B cell (primary cell): Measurements from ENCODE around the gene NCK2. TPM values are rescaled to one million over a fixed set of nuclear protein-coding genes. Genes with fewer than 3 reads are reported as not detected.

Experiments
- ATAC-seq: fragments of 200-7000 bp; cut with Tn5 transposase; one replicate; pipeline ENCODE4 v1.10.0; 2021; ENCODE audit warnings: low read depth, mild to moderate bottlenecking, moderate number of reproducible peaks, moderate library complexity
- CTCF ChIA-PET: fragments of 350-600 bp; sonication (Branson Sonifier 250); formaldehyde crosslinking; loops from one replicate; lab custom pipeline; 2021; ENCODE audit warnings: antibody characterized with exemption, inconsistent platforms; lab: Charles Lee
- POLR2A ChIA-PET: fragments of 350-600 bp; sonication (Branson Sonifier 250); formaldehyde crosslinking; loops from one replicate; lab custom pipeline; 2021; ENCODE audit warnings: antibody characterized with exemption; lab: Charles Lee
- DNase-seq: peaks from one replicate; pipeline ENCODE4 v3.0.0; 2013
- H2AFZ ChIP-seq: 2 replicates; pipeline ENCODE4 v1.6.1; 2012; ENCODE audit warnings: mild to moderate bottlenecking, low read depth, low read length; ENCODE audit not compliant: insufficient read depth, poor library complexity, severe bottlenecking
- H3K27ac ChIP-seq, 2 donors: 1 replicate in 1 of 2; 2 replicates in 1 of 2; pipeline ENCODE4 v1.5.1; 2012 to 2013; ENCODE audit warnings: low read length in 2 of 2, mild to moderate bottlenecking in 2 of 2, moderate library complexity in 1 of 2
- H3K27me3 ChIP-seq, 4 experiments: fragments of 200-600 bp in 1 of 4; sonication (generic) in 1 of 4; replicated peaks in 1 of 4; 1 replicate in 2 of 4; 2 replicates in 2 of 4; pipeline versions ENCODE4 v1.6.1 to v1.7.0; 2013 to 2016; ENCODE audit warnings: low read length in 3 of 4, mild to moderate bottlenecking in 2 of 4, mixed read lengths in 1 of 4, moderate library complexity in 1 of 4; ENCODE audit not compliant: insufficient read depth in 4 of 4, control insufficient read depth in 3 of 4; ENCODE audit errors: control extremely low read depth in 1 of 4
- H3K36me3 ChIP-seq, 2 experiments: replicated peaks in 1 of 2; 1 replicate in 1 of 2; 2 replicates in 1 of 2; pipeline versions ENCODE4 v1.6.1 to v1.7.1; 2013; ENCODE audit warnings: low read length in 1 of 2; ENCODE audit not compliant: insufficient read depth in 2 of 2, control insufficient read depth in 1 of 2; ENCODE audit errors: control extremely low read depth in 1 of 2, extremely low read depth in 1 of 2
- H3K4me1 ChIP-seq, 2 donors: fragments of 200-600 bp in 1 of 2; sonication (generic) in 1 of 2; 1 replicate in 1 of 2; 2 replicates in 1 of 2; pipeline versions ENCODE4 v1.5.1 to v1.6.1; 2013 to 2017; ENCODE audit warnings: low read length in 2 of 2; ENCODE audit not compliant: control insufficient read depth in 2 of 2, insufficient read depth in 2 of 2
- H3K4me2 ChIP-seq: replicated peaks from 2 replicates; pipeline ENCODE3; 2012; ENCODE audit warnings: mild to moderate bottlenecking, low read depth, low read length; ENCODE audit not compliant: poor library complexity, severe bottlenecking
- H3K4me3 ChIP-seq, 5 experiments: fragments of 200-600 bp in 1 of 5; sonication (generic) in 1 of 5; 1 replicate in 3 of 5; 2 replicates in 2 of 5; pipeline versions ENCODE4 v1.5.1 to v1.7.0; 2011 to 2016; ENCODE audit warnings: low read length in 4 of 5, mild to moderate bottlenecking in 4 of 5, low read depth in 2 of 5, control low read depth in 1 of 5, moderate library complexity in 1 of 5; ENCODE audit not compliant: insufficient read depth in 1 of 5; ENCODE audit errors: control extremely low read depth in 1 of 5, extremely low read depth in 1 of 5
- H3K79me2 ChIP-seq: fragments of 200-600 bp; sonication (generic); one replicate; pipeline ENCODE4 v1.6.0; 2016; ENCODE audit warnings: low read length; ENCODE audit not compliant: control insufficient read depth, insufficient read depth
- H3K9ac ChIP-seq: fragments of 200-600 bp; sonication (generic); 2 replicates; pipeline ENCODE4 v1.6.1; 2017; ENCODE audit warnings: mild to moderate bottlenecking, low read length, moderate library complexity
- H3K9me3 ChIP-seq, 3 donors: one replicate each; pipeline versions ENCODE4 v1.6.1 to v1.7.1; 2013; ENCODE audit warnings: low read length in 2 of 3; ENCODE audit not compliant: control insufficient read depth in 2 of 3, insufficient read depth in 1 of 3; ENCODE audit errors: control extremely low read depth in 1 of 3
- H4K20me1 ChIP-seq: 2 replicates; pipeline ENCODE4 v1.6.0; 2012; ENCODE audit warnings: mild to moderate bottlenecking, low read length; ENCODE audit not compliant: insufficient read depth, control insufficient read depth, poor library complexity, severe bottlenecking
- H3K27ac Mint-ChIP-seq: one replicate; pipeline ENCODE4 v1.8.0; 2021; ENCODE audit warnings: mixed read lengths
- H3K27me3 Mint-ChIP-seq: one replicate; pipeline ENCODE4 v1.8.0; 2021; ENCODE audit warnings: mixed read lengths
- H3K4me1 Mint-ChIP-seq: one replicate; pipeline ENCODE4 v1.8.0; 2021; ENCODE audit warnings: mixed read lengths
- H3K4me3 Mint-ChIP-seq: one replicate; pipeline ENCODE4 v1.8.0; 2021; ENCODE audit warnings: mixed read lengths
- H3K9me3 Mint-ChIP-seq: one replicate; pipeline ENCODE4 v1.8.0; 2022; ENCODE audit warnings: mixed read lengths; ENCODE audit not compliant: insufficient read depth
- EZH2 ChIP-seq: IDR thresholded peaks from 2 replicates; pipeline ENCODE4 v1.6.1; 2012; ENCODE audit warnings: borderline replicate concordance, low read depth, mild to moderate bottlenecking, moderate library complexity, low read length; ENCODE audit not compliant: insufficient read depth, poor library complexity, severe bottlenecking
- WGBS: methylation state at CpG from one replicate; pipeline ENCODE4 v1.1.5; 2013; ENCODE audit warnings: missing lambda C conversion rate; ENCODE audit not compliant: insufficient coverage; 5-methylcytosine and 5-hydroxymethylcytosine counted together
- intact Hi-C: fragments of 100-400 bp; cut with micrococcal nuclease; formaldehyde crosslinking; loops from one replicate; pipeline ENCODE4 v1.10.0; 2022
- polyA plus RNA-seq: library from polyadenylated mRNA; depleted of rRNA; stranded (reverse); fragments of >200 nt; gene quantifications from 2 replicates; pipeline ENCODE4 v1.2.3, GENCODE V29; 2012
- total RNA-seq, 2 donors: library from RNA; stranded (reverse); fragments of 120-200 nt in 1 of 2; gene quantifications; 1 replicate in 1 of 2; 2 replicates in 1 of 2; pipeline versions ENCODE4 v1.2.3 to v1.2.4, GENCODE V29; 2013 to 2022
- TF ChIP-seq, protein P1 (sequence below): fragments of 200-600 bp; IDR thresholded peaks from one replicate; pipeline ENCODE4 v1.8.0; 2022; ENCODE audit warnings: antibody characterized with exemption, mild to moderate bottlenecking

NCK2 gene
- total and polyA plus RNA-seq, 2 donors (not counting 1 experiment from before 2014, with no cell fraction given), result 64.2 to 72.3 TPM

DNA sequence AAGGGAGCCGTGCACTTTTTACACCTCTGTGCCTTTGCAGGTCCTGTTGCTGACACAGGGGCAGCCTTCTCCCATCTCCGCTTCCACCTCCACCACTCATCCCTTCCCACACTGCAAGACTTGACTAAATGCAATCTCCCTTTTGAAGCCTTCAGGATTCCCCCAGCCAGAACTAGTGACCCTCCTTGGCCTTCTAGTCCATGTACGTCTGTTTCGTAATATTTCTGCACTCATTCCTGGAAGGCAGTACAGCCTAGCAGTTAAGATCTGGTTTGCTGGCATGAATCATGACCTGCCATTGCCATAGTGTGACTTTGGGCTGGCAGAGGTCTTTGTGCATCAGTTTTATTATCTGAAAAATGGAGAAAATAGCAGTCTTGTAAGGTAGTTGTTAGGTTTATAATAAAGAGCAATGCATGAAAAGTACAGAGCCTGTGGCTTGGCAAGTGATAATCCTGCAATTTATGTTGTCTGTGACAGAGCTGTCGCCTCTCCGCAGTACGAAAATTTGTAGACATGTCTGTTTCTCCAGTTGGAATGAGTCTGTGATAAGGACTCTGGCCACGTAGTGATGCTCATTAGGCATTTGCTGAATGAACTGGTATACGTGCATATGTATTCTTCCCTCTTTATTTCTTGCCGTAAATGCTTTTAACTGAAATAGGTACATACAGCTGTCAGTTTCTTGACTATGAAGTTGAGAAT is 36.7 kb downstream of the NCK2 start:
- Histone ChIP-seq H3K27me3 (no peaks in the 10 kb centered on the region), H3K4me3 (no peak overlapping the region), H2AFZ (no peak overlapping the region), H3K27ac (peak overlapping the region in 1 of 2 donors; percentile 91), H3K36me3 (peaks cover 0 to 37% of the 10 kb centered on the region in 2 experiments), H3K79me2 (peaks cover 99% of the 10 kb centered on the region), H3K4me1 (peaks cover 77 to 82% of the 10 kb centered on the region in 2 donors), H3K9ac (no peak overlapping the region), H3K4me2 (peak overlapping the region; percentile 20), H3K9me3 (no peaks in the 10 kb centered on the region), H4K20me1 (peaks cover 55% of the 10 kb centered on the region)
- WGBS, result 93% methylated on average over 9 of the region's 10 CpGs
- no peaks in the 10 kb centered on the region for H3K27me3 Mint-ChIP-seq
- no peaks in the 10 kb centered on the region for H3K9me3 Mint-ChIP-seq
- intact Hi-C loops, result no loop called here
- peaks cover 79% of the 10 kb centered on the region for H3K4me1 Mint-ChIP-seq
- DNase-seq, result no peak
- POLR2A ChIA-PET, result no interaction called here
- no peak for TF ChIP-seq EZH2
- TF ChIP-seq, protein P1, sequence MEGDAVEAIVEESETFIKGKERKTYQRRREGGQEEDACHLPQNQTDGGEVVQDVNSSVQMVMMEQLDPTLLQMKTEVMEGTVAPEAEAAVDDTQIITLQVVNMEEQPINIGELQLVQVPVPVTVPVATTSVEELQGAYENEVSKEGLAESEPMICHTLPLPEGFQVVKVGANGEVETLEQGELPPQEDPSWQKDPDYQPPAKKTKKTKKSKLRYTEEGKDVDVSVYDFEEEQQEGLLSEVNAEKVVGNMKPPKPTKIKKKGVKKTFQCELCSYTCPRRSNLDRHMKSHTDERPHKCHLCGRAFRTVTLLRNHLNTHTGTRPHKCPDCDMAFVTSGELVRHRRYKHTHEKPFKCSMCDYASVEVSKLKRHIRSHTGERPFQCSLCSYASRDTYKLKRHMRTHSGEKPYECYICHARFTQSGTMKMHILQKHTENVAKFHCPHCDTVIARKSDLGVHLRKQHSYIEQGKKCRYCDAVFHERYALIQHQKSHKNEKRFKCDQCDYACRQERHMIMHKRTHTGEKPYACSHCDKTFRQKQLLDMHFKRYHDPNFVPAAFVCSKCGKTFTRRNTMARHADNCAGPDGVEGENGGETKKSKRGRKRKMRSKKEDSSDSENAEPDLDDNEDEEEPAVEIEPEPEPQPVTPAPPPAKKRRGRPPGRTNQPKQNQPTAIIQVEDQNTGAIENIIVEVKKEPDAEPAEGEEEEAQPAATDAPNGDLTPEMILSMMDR, result no peak
- no peak overlapping the region for H3K4me3 Mint-ChIP-seq
- CTCF ChIA-PET, result no interaction called here
- peak overlapping the region; percentile 68 for H3K27ac Mint-ChIP-seq
- no peak for ATAC-seq

DNA sequence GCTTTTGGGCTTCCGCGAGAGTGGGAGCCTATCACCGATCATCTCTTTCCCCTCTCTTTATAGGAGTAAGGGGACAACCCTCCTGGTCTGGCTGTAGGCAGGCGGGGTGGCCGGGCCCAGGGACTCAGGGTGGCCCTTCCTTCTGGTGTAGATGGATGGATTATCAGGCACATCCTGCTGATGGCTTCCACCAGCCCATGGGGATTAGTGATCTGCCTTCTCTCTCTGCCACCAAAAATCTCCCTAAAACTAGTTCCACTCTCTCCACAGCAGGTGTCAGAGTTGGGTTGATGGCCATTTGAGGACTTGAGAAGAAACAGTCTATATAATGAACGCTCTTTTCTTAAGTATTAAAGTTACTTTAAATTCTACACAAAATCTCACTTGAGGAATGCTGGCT is 37.4 kb downstream of the NCK2 start:
- POLR2A ChIA-PET, result no interaction called here
- WGBS, result no CpG with 5 or more reads among the region's 6 CpGs
- Mint-ChIP-seq H3K9me3 (no peaks in the 10 kb centered on the region), H3K27me3 (no peaks in the 10 kb centered on the region), H3K4me1 (peaks cover 79% of the 10 kb centered on the region), H3K27ac (peak overlapping the region; percentile 68), H3K4me3 (no peak overlapping the region)
- H3K27ac ChIP-seq, result peak overlapping the region in 1 of 2 donors; percentile 53
- H3K4me2 ChIP-seq, result no peak overlapping the region
- ATAC-seq (no peak), DNase-seq (no peak)
- H3K9ac ChIP-seq, result no peak overlapping the region
- H3K9me3 ChIP-seq, result no peaks in the 10 kb centered on the region
- H3K4me3 ChIP-seq, result no peak overlapping the region
- H2AFZ ChIP-seq, result no peak overlapping the region
- H3K27me3 ChIP-seq, result no peaks in the 10 kb centered on the region
- peaks cover 62% of the 10 kb centered on the region for H4K20me1 ChIP-seq
- peaks cover 77 to 82% of the 10 kb centered on the region in 2 donors for H3K4me1 ChIP-seq
- H3K36me3 ChIP-seq, result peaks cover 0 to 37% of the 10 kb centered on the region in 2 experiments
- intact Hi-C loops, result no loop called here
- CTCF ChIA-PET, result interaction anchor here (1.2 kb wide), 1 partner anchor 206 kb away, joined by 4 read pairs; no protein-coding TSS in a partner anchor
- TF ChIP-seq, protein P1, result no peak
- TF ChIP-seq EZH2, result no peak
- H3K79me2 ChIP-seq, result peaks cover 100% of the 10 kb centered on the region
